ENCODE results near the gene AOAH.

DNA sequence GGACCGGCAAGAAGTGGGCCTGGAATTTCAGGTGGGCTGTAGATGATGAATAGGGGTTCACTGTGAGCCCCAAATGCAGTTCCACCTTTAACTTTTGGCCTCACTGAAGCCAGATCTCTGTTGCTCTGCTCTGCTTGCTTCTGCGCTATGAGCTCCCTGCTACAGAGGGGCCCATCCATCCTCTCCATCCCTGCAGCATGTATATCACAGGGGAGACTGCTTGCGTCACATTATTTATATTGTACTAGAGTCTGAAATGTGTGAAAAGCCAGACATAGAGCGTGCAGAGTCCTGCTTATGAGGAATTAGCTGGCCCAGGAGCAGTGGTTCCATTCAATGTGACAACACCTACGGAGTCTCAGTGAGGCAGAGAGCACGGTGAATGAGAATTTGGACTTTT lies 69.9 kb downstream of the AOAH start:
- TF ChIP-seq, protein P1, sequence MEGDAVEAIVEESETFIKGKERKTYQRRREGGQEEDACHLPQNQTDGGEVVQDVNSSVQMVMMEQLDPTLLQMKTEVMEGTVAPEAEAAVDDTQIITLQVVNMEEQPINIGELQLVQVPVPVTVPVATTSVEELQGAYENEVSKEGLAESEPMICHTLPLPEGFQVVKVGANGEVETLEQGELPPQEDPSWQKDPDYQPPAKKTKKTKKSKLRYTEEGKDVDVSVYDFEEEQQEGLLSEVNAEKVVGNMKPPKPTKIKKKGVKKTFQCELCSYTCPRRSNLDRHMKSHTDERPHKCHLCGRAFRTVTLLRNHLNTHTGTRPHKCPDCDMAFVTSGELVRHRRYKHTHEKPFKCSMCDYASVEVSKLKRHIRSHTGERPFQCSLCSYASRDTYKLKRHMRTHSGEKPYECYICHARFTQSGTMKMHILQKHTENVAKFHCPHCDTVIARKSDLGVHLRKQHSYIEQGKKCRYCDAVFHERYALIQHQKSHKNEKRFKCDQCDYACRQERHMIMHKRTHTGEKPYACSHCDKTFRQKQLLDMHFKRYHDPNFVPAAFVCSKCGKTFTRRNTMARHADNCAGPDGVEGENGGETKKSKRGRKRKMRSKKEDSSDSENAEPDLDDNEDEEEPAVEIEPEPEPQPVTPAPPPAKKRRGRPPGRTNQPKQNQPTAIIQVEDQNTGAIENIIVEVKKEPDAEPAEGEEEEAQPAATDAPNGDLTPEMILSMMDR (IDR thresholded peaks at IDR 0.05; ENCODE audit: borderline replicate concordance, extremely low read depth, low read length, poor library complexity, severe bottlenecking): no peak
- no peak for TF ChIP-seq EZH2 (IDR thresholded peaks at IDR 0.05; ENCODE audit: borderline replicate concordance, low read depth, low read length, severe bottlenecking)

All from DND-41 (cell line).